Neuron (in vitro differentiated cells): ENCODE measurements around the gene S100A8.
"Not testable (repeated sequence)": the region's sequence is repeated elsewhere in the genome, so short reads cannot be mapped to it uniquely, and the experiment has no call there.

Experiments used
- H2AFZ ChIP-seq: one replicate; pipeline ENCODE4 v1.6.1; 2013; ENCODE audit warnings: low read depth, mild to moderate bottlenecking, inconsistent platforms, low read length, moderate library complexity
- H3K27me3 ChIP-seq: one replicate; pipeline ENCODE4 v1.6.1; 2013; ENCODE audit warnings: low read length; ENCODE audit not compliant: insufficient read depth
- H3K36me3 ChIP-seq: one replicate; pipeline ENCODE4 v1.6.1; 2013; ENCODE audit warnings: low read length; ENCODE audit not compliant: insufficient read depth
- H3K4me1 ChIP-seq: one replicate; pipeline ENCODE4 v1.6.1; 2013; ENCODE audit warnings: low read length; ENCODE audit not compliant: insufficient read depth
- H3K4me3 ChIP-seq: 2 replicates; pipeline ENCODE4 v1.5.1; 2013; ENCODE audit warnings: mild to moderate bottlenecking, low read length, moderate library complexity
- H3K9me3 ChIP-seq: one replicate; pipeline ENCODE4 v1.6.1; 2013; ENCODE audit warnings: low read length

S100A8 gene

DNA sequence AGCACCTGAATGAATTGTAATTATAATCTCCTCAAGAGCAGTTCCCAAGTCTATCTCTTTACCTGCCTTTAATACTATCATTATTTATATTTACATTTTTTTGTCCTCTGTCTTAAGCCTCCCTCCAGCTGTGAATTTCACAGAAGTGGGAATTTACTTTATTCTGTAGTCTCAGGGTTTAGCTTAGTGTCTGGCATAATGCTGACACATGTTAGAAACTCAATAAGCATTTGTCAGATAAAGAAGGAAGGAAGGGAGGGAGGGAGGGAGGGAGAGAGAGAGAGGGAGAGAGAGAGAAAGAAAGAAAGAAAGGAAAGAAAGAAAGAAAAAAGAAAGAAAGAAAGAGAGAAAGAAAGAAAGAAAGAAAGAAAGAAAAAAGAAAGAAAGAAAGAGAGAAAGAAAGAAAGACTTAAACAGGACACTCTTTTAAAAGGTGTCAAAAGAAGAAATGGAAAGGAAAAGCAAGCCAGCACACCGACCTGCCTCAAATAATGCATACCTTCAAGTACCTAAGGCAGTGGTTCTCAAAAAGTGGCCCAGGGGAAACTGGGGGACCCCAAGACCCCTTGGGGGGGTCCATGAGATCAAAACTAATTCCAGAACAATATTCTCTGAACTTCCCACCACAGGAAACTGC is 40.4 kb downstream of the S100A8 start:
- H3K4me1 ChIP-seq = no peaks in the 10 kb centered on the region
- H3K9me3 ChIP-seq = no peaks in the 10 kb centered on the region
- no peaks in the 10 kb centered on the region for H3K36me3 ChIP-seq
- peaks cover 4% of the 10 kb centered on the region for H3K27me3 ChIP-seq
- no peak overlapping the region for H3K4me3 ChIP-seq
- no peak overlapping the region for H2AFZ ChIP-seq

DNA sequence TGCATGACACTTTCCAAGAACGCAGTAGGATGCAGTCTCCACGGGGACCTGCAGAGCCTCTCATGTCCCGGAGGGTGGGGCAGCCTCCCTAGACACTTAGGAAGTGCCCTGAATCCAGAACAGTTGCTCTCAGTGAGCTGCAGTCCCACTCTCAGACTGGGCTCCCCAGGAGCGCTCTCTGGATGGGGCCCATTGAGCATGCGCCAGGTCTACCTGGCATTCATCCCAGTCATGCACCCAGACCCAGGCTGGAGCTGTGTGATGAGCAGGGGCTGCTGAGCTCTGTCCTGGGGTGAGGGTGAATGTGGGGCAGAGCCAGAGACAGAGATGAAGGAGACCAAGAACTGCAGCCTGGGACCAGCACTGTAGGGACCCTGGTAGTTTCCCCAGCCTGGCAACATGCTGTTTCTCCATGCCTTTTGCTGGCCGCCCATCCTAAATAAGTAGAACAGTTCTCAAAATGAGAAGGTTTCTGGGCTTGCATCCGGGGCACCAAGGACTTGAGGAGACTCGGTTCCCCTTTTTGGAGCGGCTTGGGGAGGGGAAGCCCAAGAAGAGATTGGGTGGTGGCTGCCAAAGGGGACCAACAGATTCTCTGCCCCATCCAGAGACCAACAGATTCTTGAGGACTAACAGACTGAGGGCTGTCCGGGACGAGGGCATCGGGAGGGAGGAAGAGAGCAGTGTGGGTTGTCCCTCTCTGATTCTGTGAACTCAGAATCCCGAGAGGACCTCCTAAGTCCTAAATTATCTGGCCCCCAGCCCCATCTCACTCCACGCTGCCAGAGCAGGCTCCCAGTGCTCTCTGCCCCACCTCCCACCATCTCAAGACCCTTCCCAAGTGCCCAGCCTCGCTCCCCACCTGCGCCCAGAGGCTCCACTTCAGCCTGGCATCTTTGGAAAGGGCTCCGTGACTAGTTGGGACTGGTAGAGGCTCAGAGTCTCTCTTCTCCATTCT is 41.2 kb downstream of the S100A8 start:
- no peaks in the 10 kb centered on the region for H3K36me3 ChIP-seq
- H2AFZ ChIP-seq = no peak overlapping the region
- no peaks in the 10 kb centered on the region for H3K4me1 ChIP-seq
- H3K4me3 ChIP-seq = no peak overlapping the region
- H3K9me3 ChIP-seq = no peaks in the 10 kb centered on the region
- peaks cover 4% of the 10 kb centered on the region for H3K27me3 ChIP-seq

- Histone ChIP-seq H3K9me3 (no peaks in the 10 kb centered on the region), H2AFZ (no peak within 1 kb of the TSS), H3K27me3 (peaks cover 7% of the 10 kb centered on the region), H3K4me3 (no peak within 1 kb of the TSS), H3K36me3 (no peaks in the 10 kb centered on the region), H3K4me1 (no peaks in the 10 kb centered on the region)
Observed at GRCh38 chr1:153348511-153349362, 42.1 kb downstream of the S100A8 start, which contains the start of gene PGLYRP4. Gene PGLYRP4, minus strand, starts transcription at chr1:153348841. Its CDS starts 909 bp downstream, at chr1:153347932.

DNA sequence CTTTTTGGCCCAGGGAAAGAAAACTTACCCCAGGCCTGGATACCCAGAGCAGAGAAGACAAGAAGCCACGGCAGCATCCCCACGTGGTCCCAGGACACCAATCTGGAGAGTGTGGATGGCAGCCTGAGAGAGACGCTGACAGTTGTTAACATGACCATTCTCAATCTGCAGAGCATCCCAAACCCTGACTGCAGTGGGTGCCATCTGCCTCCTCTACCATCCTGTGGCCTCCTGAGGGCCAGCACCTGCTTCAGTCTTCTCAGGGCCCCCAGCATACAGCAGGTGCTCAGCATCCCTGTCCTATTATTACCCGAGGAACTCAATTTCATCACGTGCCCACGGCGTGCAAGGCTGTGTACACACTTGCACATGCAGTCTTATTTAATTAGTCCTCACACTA is 43.0 kb downstream of the S100A8 start:
- Histone ChIP-seq H3K4me3 (no peak overlapping the region), H3K36me3 (no peaks in the 10 kb centered on the region), H3K4me1 (no peaks in the 10 kb centered on the region), H3K27me3 (peaks cover 7% of the 10 kb centered on the region), H2AFZ (no peak overlapping the region), H3K9me3 (no peaks in the 10 kb centered on the region)

DNA sequence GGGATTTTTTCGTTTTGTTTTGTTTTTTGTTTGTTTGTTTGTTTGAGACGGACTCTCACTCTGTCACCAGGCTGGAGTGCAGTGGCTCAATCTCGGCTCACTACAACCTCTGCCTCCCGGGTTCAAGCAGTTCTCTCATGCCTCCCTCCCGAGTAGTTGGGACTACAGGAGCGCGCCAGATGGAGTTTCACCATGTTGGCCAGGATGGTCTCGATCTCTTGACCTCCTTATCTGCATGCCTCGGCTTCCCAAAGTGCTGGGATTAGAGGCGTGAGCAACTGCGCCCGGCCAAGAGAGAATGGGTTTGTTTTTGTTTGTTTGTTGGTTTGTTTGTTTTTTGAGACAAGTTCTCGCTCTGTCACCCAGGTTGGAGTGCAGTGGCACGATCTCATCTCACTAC is 43.8 kb downstream of the S100A8 start:
- not testable (repeated sequence) for H2AFZ ChIP-seq, H3K36me3 ChIP-seq, H3K27me3 ChIP-seq, H3K9me3 ChIP-seq, H3K4me1 ChIP-seq, H3K4me3 ChIP-seq

DNA sequence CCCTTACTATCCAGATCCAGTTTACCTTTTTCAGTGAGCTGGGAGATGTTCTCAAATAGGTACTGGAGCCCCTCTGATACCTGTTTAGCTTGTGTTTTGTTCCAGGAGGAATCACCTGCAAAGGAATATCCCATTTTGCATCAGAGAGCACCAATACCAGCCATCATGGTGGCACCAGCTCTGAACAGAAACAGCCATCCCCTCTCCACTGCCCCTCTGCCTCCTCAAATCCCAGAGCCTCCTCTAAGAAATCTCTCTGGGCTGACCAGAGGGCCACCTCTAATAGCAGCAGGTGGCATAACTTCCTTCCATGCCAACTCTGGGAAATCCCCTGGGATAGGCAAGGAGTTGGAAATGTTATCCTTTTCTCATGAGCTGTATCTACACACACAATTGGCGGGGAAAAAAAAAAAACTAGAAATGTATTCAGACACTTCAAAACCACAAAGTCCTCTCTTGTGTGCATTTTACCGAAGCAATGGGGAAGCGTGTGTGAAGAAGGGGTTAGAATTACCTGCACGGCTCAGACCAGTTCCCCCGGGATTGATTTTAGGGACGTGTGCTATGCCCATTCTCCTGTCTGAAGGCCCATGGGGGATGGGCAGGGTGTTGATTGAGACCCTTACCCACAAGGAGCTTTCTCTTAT is 44.7 kb downstream of the S100A8 start:
- H3K4me3 ChIP-seq = no peak overlapping the region

GRCh38 chr1:153345187-153346076 is 45.4 kb downstream of the S100A8 start:
- Histone ChIP-seq H3K9me3 (no peaks in the 10 kb centered on the region), H3K27me3 (peaks cover 7% of the 10 kb centered on the region), H2AFZ (no peak overlapping the region), H3K36me3 (no peaks in the 10 kb centered on the region), H3K4me3 (no peak overlapping the region), H3K4me1 (no peaks in the 10 kb centered on the region)

More for the DNA sequence above, 44.7 kb downstream of the S100A8 start:
- H3K27me3 ChIP-seq = peaks cover 7% of the 10 kb centered on the region
- H3K4me1 ChIP-seq = no peaks in the 10 kb centered on the region
- H2AFZ ChIP-seq = no peak overlapping the region
- H3K9me3 ChIP-seq = no peaks in the 10 kb centered on the region
- no peaks in the 10 kb centered on the region for H3K36me3 ChIP-seq

DNA sequence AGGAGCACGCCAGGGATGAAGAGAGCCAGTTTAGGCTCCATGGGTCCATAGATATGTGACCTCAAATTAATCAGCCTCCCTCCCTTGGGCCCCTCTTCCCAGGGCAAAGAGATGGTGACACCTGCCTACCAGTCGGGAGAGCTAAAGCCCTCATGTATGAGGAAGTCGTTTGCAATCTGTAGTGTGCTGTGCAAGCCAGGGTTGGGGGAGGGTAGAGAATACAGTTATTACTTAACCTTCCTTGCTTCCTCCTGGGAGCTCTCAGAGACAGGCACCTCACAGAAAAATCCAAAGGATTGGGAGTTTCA is 46.2 kb downstream of the S100A8 start:
- H3K36me3 ChIP-seq = no peaks in the 10 kb centered on the region
- no peak overlapping the region for H2AFZ ChIP-seq
- H3K4me3 ChIP-seq = no peak overlapping the region
- H3K27me3 ChIP-seq = peaks cover 7% of the 10 kb centered on the region
- H3K9me3 ChIP-seq = no peaks in the 10 kb centered on the region
- H3K4me1 ChIP-seq = no peaks in the 10 kb centered on the region

GRCh38 chr1:153343811-153344717 is 46.8 kb downstream of the S100A8 start:
- H2AFZ ChIP-seq = no peak overlapping the region
- peaks cover 5% of the 10 kb centered on the region for H3K27me3 ChIP-seq
- H3K36me3 ChIP-seq = no peaks in the 10 kb centered on the region
- no peaks in the 10 kb centered on the region for H3K4me1 ChIP-seq
- H3K4me3 ChIP-seq = no peak overlapping the region
- no peaks in the 10 kb centered on the region for H3K9me3 ChIP-seq

- Histone ChIP-seq H3K4me3 (no peak overlapping the region), H3K36me3 (no peaks in the 10 kb centered on the region), H3K27me3 (peaks cover 4% of the 10 kb centered on the region), H2AFZ (no peak overlapping the region), H3K4me1 (no peaks in the 10 kb centered on the region), H3K9me3 (no peaks in the 10 kb centered on the region)
Observed at GRCh38 chr1:153343040-153343681, 47.7 kb downstream of the S100A8 start.

- Histone ChIP-seq H3K9me3 (no peaks in the 10 kb centered on the region), H3K36me3 (no peaks in the 10 kb centered on the region), H2AFZ (no peak overlapping the region), H3K27me3 (peaks cover 4% of the 10 kb centered on the region), H3K4me3 (no peak overlapping the region), H3K4me1 (no peaks in the 10 kb centered on the region)
Observed at GRCh38 chr1:153342178-153342577, 48.7 kb downstream of the S100A8 start.
